H9 (cell line): ENCODE data around the gene GPHN. TPM values are rescaled to one million over a fixed set of nuclear protein-coding genes. Genes with fewer than 3 reads are reported as not detected.
"Not testable (repeated sequence)": the region's sequence is repeated elsewhere in the genome, so short reads cannot be mapped to it uniquely, and the experiment has no call there.

Experiments used
- DNase-seq: peaks from one replicate; pipeline ENCODE4 v3.0.0-alpha.2; 2017
- H2AFZ ChIP-seq: one replicate; pipeline ENCODE4 v1.6.1; 2013; ENCODE audit warnings: mild to moderate bottlenecking, low read length, control low read depth, moderate library complexity
- H2AK5ac ChIP-seq: 2 replicates; pipeline ENCODE4 v1.6.1; 2013; ENCODE audit warnings: low read length, control low read depth, mixed read lengths; ENCODE audit not compliant: insufficient read length
- H2BK120ac ChIP-seq: one replicate; pipeline ENCODE4 v1.6.1; 2013; ENCODE audit warnings: low read depth, mild to moderate bottlenecking, low read length, control low read depth, inconsistent platforms; ENCODE audit not compliant: poor library complexity, severe bottlenecking
- H2BK12ac ChIP-seq: 2 replicates; pipeline ENCODE4 v1.6.1; 2013; ENCODE audit warnings: low read length, control low read depth, mixed read lengths, low read depth; ENCODE audit not compliant: insufficient read length
- H2BK15ac ChIP-seq: 2 replicates; pipeline ENCODE4 v1.6.1; 2013; ENCODE audit warnings: low read depth, low read length, control low read depth
- H2BK20ac ChIP-seq: one replicate; pipeline ENCODE4 v1.6.1; 2013; ENCODE audit warnings: low read depth, mild to moderate bottlenecking, low read length, control low read depth, inconsistent platforms; ENCODE audit not compliant: poor library complexity, severe bottlenecking
- H2BK5ac ChIP-seq: 2 replicates; pipeline ENCODE4 v1.6.1; 2013; ENCODE audit warnings: low read length, control low read depth, mixed read lengths; ENCODE audit not compliant: insufficient read length
- H3K14ac ChIP-seq: 2 replicates; pipeline ENCODE4 v1.6.1; 2013; ENCODE audit warnings: low read length, control low read depth; ENCODE audit not compliant: insufficient read depth
- H3K18ac ChIP-seq: 2 replicates; pipeline ENCODE4 v1.6.1; 2013; ENCODE audit warnings: low read depth, mild to moderate bottlenecking, mixed read lengths, low read length, control low read depth; ENCODE audit not compliant: insufficient read length
- H3K23ac ChIP-seq: 2 replicates; pipeline ENCODE4 v1.6.1; 2013; ENCODE audit warnings: low read length, control low read depth, mixed read lengths, low read depth; ENCODE audit not compliant: insufficient read length
- H3K23me2 ChIP-seq: 2 replicates; pipeline ENCODE4 v1.6.1; 2013; ENCODE audit warnings: low read depth, mild to moderate bottlenecking, mixed read lengths, low read length, control low read depth; ENCODE audit not compliant: insufficient read length, poor library complexity, severe bottlenecking
- H3K27ac ChIP-seq: 2 replicates; pipeline ENCODE4 v1.5.1; 2013; ENCODE audit warnings: low read length, control low read depth, mixed read lengths, low read depth; ENCODE audit not compliant: insufficient read length
- H3K27me3 ChIP-seq: 2 replicates; pipeline ENCODE4 v1.6.1; 2013; ENCODE audit warnings: low read length, control low read depth, inconsistent platforms; ENCODE audit not compliant: insufficient read depth
- H3K4ac ChIP-seq: 2 replicates; pipeline ENCODE4 v1.6.1; 2013; ENCODE audit warnings: low read depth, mild to moderate bottlenecking, control low read depth, inconsistent platforms, low read length, moderate library complexity
- H3K4me1 ChIP-seq: 2 replicates; pipeline ENCODE4 v1.6.1; 2013; ENCODE audit warnings: low read length, control low read depth, inconsistent platforms; ENCODE audit not compliant: insufficient read depth
- H3K4me2 ChIP-seq: 2 replicates; pipeline ENCODE4 v1.6.1; 2013; ENCODE audit warnings: low read length, control low read depth, mixed read lengths; ENCODE audit not compliant: insufficient read length, insufficient read depth
- H3K56ac ChIP-seq: 2 replicates; pipeline ENCODE4 v1.6.1; 2013; ENCODE audit warnings: low read depth, mild to moderate bottlenecking, mixed read lengths, low read length, control low read depth; ENCODE audit not compliant: insufficient read length
- H3K79me1 ChIP-seq: 2 replicates; pipeline ENCODE4 v1.6.1; 2013; ENCODE audit warnings: low read depth, mild to moderate bottlenecking, moderate library complexity, low read length, control low read depth, inconsistent platforms; ENCODE audit not compliant: insufficient read depth, poor library complexity, severe bottlenecking
- H3K79me2 ChIP-seq: 2 replicates; pipeline ENCODE4 v1.6.1; 2013; ENCODE audit warnings: low read length, control low read depth, inconsistent platforms; ENCODE audit not compliant: insufficient read depth
- H3K9ac ChIP-seq: 2 replicates; pipeline ENCODE4 v1.6.1; 2013; ENCODE audit warnings: low read length, control low read depth, mixed read lengths; ENCODE audit not compliant: insufficient read length; ENCODE audit errors: extremely low read depth
- H3K9me3 ChIP-seq: one replicate; pipeline ENCODE4 v1.6.1; 2013; ENCODE audit warnings: low read depth, low read length, inconsistent platforms; ENCODE audit not compliant: control insufficient read depth
- H3T11ph ChIP-seq: one replicate; pipeline ENCODE4 v1.6.1; 2013; ENCODE audit warnings: mild to moderate bottlenecking, low read length, control low read depth, inconsistent platforms
- H4K20me1 ChIP-seq: one replicate; pipeline ENCODE4 v1.6.1; 2013; ENCODE audit not compliant: control insufficient read depth, insufficient read length, insufficient read depth
- H4K5ac ChIP-seq: 2 replicates; pipeline ENCODE4 v1.6.1; 2013; ENCODE audit warnings: low read depth, mild to moderate bottlenecking, mixed read lengths, low read length, control low read depth; ENCODE audit not compliant: insufficient read length
- H4K8ac ChIP-seq: replicated peaks from 2 replicates; pipeline ENCODE4 v1.6.1; 2013; ENCODE audit warnings: low read length, control low read depth, mixed read lengths, low read depth; ENCODE audit not compliant: insufficient read length
- H4K91ac ChIP-seq: 2 replicates; pipeline ENCODE4 v1.6.1; 2013; ENCODE audit warnings: low read depth, mild to moderate bottlenecking, moderate library complexity, mixed read lengths, low read length, control low read depth; ENCODE audit not compliant: insufficient read length
- H3K27ac Mint-ChIP-seq, 3 experiments: 2 replicates in 2 of 3; 3 replicates in 1 of 3; pipeline ENCODE4 v1.8.0; 2020 to 2021; ENCODE audit warnings: mixed read lengths in 3 of 3, mild to moderate bottlenecking in 1 of 3, moderate library complexity in 1 of 3
- H3K27me3 Mint-ChIP-seq: 2 replicates; pipeline ENCODE4 v1.8.0; 2021; ENCODE audit warnings: low read depth, mild to moderate bottlenecking, moderate library complexity, mixed read lengths
- H3K36me3 Mint-ChIP-seq, 3 experiments: 2 replicates in 2 of 3; 3 replicates in 1 of 3; pipeline ENCODE4 v1.8.0; 2020 to 2021; ENCODE audit warnings: low read depth in 3 of 3, mixed read lengths in 3 of 3; ENCODE audit not compliant: insufficient read depth in 1 of 3
- H3K4me1 Mint-ChIP-seq, 2 experiments: 2 replicates each; pipeline ENCODE4 v1.8.0; 2020; ENCODE audit warnings: mixed read lengths in 2 of 2
- H3K4me3 Mint-ChIP-seq, 2 experiments: 2 replicates in 1 of 2; 3 replicates in 1 of 2; pipeline ENCODE4 v1.8.0; 2020 to 2021; ENCODE audit warnings: mild to moderate bottlenecking in 2 of 2, mixed read lengths in 2 of 2, moderate library complexity in 1 of 2
- H3K9me3 Mint-ChIP-seq, 2 experiments: 2 replicates in 1 of 2; 3 replicates in 1 of 2; pipeline ENCODE4 v1.8.0; 2020; ENCODE audit warnings: mild to moderate bottlenecking in 2 of 2, mixed read lengths in 2 of 2, moderate library complexity in 1 of 2
- CTCF ChIP-seq: fragments of 200-600 bp; sonication (generic); conservative IDR thresholded peaks from 3 replicates; pipeline ENCODE4 v1.8.0; 2021; ENCODE audit warnings: antibody characterized with exemption, mild to moderate bottlenecking
- WGBS: extraction: QIAGEN DNeasy Blood & Tissue Kit; methylation state at CpG from one replicate; pipeline ENCODE4 v1.1.7; 2013; ENCODE audit warnings: missing lambda C conversion rate, low lambda C conversion rate, mixed read lengths; ENCODE audit not compliant: insufficient read length; ENCODE audit errors: extremely low coverage; 5-methylcytosine and 5-hydroxymethylcytosine counted together
- total RNA-seq: library from RNA; stranded (reverse); gene quantifications from 2 replicates; pipeline ENCODE4 v1.2.1, GENCODE V29; 2021

The GPHN gene
- total RNA-seq, 1 experiment from 2014 or later, result 16.1 TPM

GRCh38 chr14:66724996-66725395 lies 217.0 kb downstream of the GPHN start:
- no peak overlapping the region for H4K91ac ChIP-seq
- WGBS, result no CpG with 5 or more reads among the region's 1 CpG

GRCh38 chr14:66731298-66731697 lies 223.4 kb downstream of the GPHN start:
- H2AFZ ChIP-seq, H2BK15ac ChIP-seq, H3K27ac Mint-ChIP-seq, H3K18ac ChIP-seq, H3K9me3 ChIP-seq, H3K79me2 ChIP-seq, H2BK20ac ChIP-seq, H3K56ac ChIP-seq, H4K91ac ChIP-seq, H2BK120ac ChIP-seq, H3T11ph ChIP-seq, H4K20me1 ChIP-seq, H3K27ac ChIP-seq, H4K8ac ChIP-seq, H3K4me1 Mint-ChIP-seq, H3K79me1 ChIP-seq, H3K27me3 Mint-ChIP-seq, H3K4ac ChIP-seq, H2BK5ac ChIP-seq, H4K5ac ChIP-seq, H3K9ac ChIP-seq, H3K4me3 Mint-ChIP-seq, H3K23me2 ChIP-seq, H3K4me1 ChIP-seq, H2BK12ac ChIP-seq, H3K23ac ChIP-seq, H2AK5ac ChIP-seq, DNase-seq, H3K27me3 ChIP-seq, H3K4me2 ChIP-seq, H3K14ac ChIP-seq: not testable (repeated sequence)
- no CpG with 5 or more reads among the region's 1 CpG for WGBS
- Mint-ChIP-seq H3K9me3 (peaks cover 48 to 58% of the 10 kb centered on the region in 2 experiments), H3K36me3 (peaks cover 43 to 49% (median 46%) of the 10 kb centered on the region in 3 experiments)

More at GRCh38 chr14:66724996-66725395, 217.0 kb downstream of the GPHN start:
- no peak overlapping the region for H4K5ac ChIP-seq
- H2BK5ac ChIP-seq, result no peak overlapping the region
- no peaks in the 10 kb centered on the region for H3K23me2 ChIP-seq
- no peaks in the 10 kb centered on the region for H3K79me1 ChIP-seq
- Mint-ChIP-seq H3K4me3 (no peak overlapping the region), H3K36me3 (peaks cover 26 to 32% (median 29%) of the 10 kb centered on the region in 3 experiments), H3K27me3 (no peaks in the 10 kb centered on the region), H3K9me3 (peaks cover 29 to 31% of the 10 kb centered on the region in 2 experiments), H3K4me1 (no peaks in the 10 kb centered on the region), H3K27ac (no peak overlapping the region)
- H2BK15ac ChIP-seq, result no peak overlapping the region
- no peak overlapping the region for H2BK20ac ChIP-seq
- no peak overlapping the region for H2AK5ac ChIP-seq
- no peak overlapping the region for H2AFZ ChIP-seq
- H4K8ac ChIP-seq, result no peak overlapping the region
- H2BK12ac ChIP-seq, result no peak overlapping the region
- H3T11ph ChIP-seq, result no peak overlapping the region
- no peak overlapping the region for H3K23ac ChIP-seq
- H3K56ac ChIP-seq, result no peak overlapping the region
- H3K4me2 ChIP-seq, result no peak overlapping the region
- H3K27ac ChIP-seq, result no peak overlapping the region
- no peaks in the 10 kb centered on the region for H3K4me1 ChIP-seq
- H3K18ac ChIP-seq, result no peak overlapping the region
- no peak for TF ChIP-seq CTCF
- DNase-seq, result no peak
- H4K20me1 ChIP-seq, result no peaks in the 10 kb centered on the region
- no peak overlapping the region for H3K9ac ChIP-seq
- no peak overlapping the region for H3K4ac ChIP-seq
- no peaks in the 10 kb centered on the region for H3K79me2 ChIP-seq
- no peaks in the 10 kb centered on the region for H3K27me3 ChIP-seq
- H3K9me3 ChIP-seq, result no peaks in the 10 kb centered on the region
- H3K14ac ChIP-seq, result no peak overlapping the region
- no peak overlapping the region for H2BK120ac ChIP-seq
